GM13977 (cell line): ENCODE results near the gene ULK4.
"Not testable (repeated sequence)": the region's sequence is repeated elsewhere in the genome, so short reads cannot be mapped to it uniquely, and the experiment has no call there.

Source experiments
- DNase-seq: peaks from one replicate; pipeline ENCODE4 v3.0.0; 2012; ENCODE audit warnings: low spot score
- CTCF ChIP-seq: IDR thresholded peaks from 2 replicates; pipeline ENCODE4 v1.5.1; 2012; ENCODE audit warnings: mild to moderate bottlenecking, control low read depth; ENCODE audit not compliant: insufficient read depth; ENCODE audit errors: extremely low read depth, missing control alignments
- in situ Hi-C: fragments of 300-500 bp; cut with MboI; formaldehyde crosslinking; loops from one replicate; pipeline ENCODE4 v1.12.0; 2022; ENCODE audit warnings: low sequenced_read_pairs, low pct_unique_long_range_greater_than_20kb, mixed read lengths, inconsistent platforms; ENCODE audit not compliant: unreplicated experiment

Gene ULK4

GRCh38 chr3:41716471-41716870 lies 245.4 kb downstream of the ULK4 start:
- in situ Hi-C loops = no loop called here
- DNase-seq = no peak

GRCh38 chr3:41715376-41715775 lies 246.5 kb downstream of the ULK4 start:
- in situ Hi-C loops = no loop called here
- DNase-seq = no peak
- TF ChIP-seq CTCF = no peak

More at GRCh38 chr3:41716471-41716870, 245.4 kb downstream of the ULK4 start:
- no peak for TF ChIP-seq CTCF

GRCh38 chr3:41711651-41712050 lies 250.3 kb downstream of the ULK4 start:
- in situ Hi-C loops = no loop called here
- no peak for TF ChIP-seq CTCF
- no peak for DNase-seq

- in situ Hi-C loops = no loop called here
- TF ChIP-seq CTCF = no peak
- no peak for DNase-seq
Observed at GRCh38 chr3:41710646-41711388, 251.1 kb downstream of the ULK4 start.

- in situ Hi-C loops, DNase-seq: not testable (repeated sequence)
Observed at GRCh38 chr3:41709213-41709612, 252.7 kb downstream of the ULK4 start.

- TF ChIP-seq CTCF = no peak
- no peak for DNase-seq
- in situ Hi-C loops = no loop called here
Observed at GRCh38 chr3:41708176-41708575, 253.7 kb downstream of the ULK4 start.

GRCh38 chr3:41705893-41706292 lies 256.0 kb downstream of the ULK4 start:
- in situ Hi-C loops = no loop called here
- no peak for TF ChIP-seq CTCF
- DNase-seq = no peak
